HEK293 (cell line): Measurements from ENCODE around the gene CCBE1.
A peak's percentile ranks its signal among the peaks of the same experiment; 100 is the strongest.

Experiments used
- CTCF ChIA-PET: fragments of 350-600 bp; formaldehyde crosslinking; extraction: SDS; loops from one replicate; lab custom pipeline; 2021; ENCODE audit warnings: antibody characterized with exemption; lab: Yijun Ruan, JAX
- POLR2A ChIA-PET: fragments of 300-600 bp; formaldehyde crosslinking; extraction: SDS; loops from one replicate; lab custom pipeline; 2020; ENCODE audit warnings: antibody characterized with exemption, inconsistent platforms; lab: Yijun Ruan, JAX
- H3K27ac ChIP-seq: fragments of 200-500 bp; sonication (Bioruptor generic); 2 replicates; pipeline ENCODE4 v1.5.1; 2014; ENCODE audit warnings: low read depth, low read length, control low read depth, inconsistent platforms; ENCODE audit errors: extremely low read depth
- H3K36me3 ChIP-seq, 2 experiments: fragments of 200-500 bp in 1 of 2; sonication (Bioruptor generic) in 1 of 2; 1 replicate in 1 of 2; 2 replicates in 1 of 2; pipeline ENCODE4 v1.5.1; 2014 to 2017; ENCODE audit warnings: inconsistent platforms in 2 of 2, low read length in 2 of 2; ENCODE audit not compliant: control insufficient read depth in 2 of 2, insufficient read depth in 1 of 2
- H3K4me1 ChIP-seq: fragments of 200-500 bp; sonication (Bioruptor generic); 2 replicates; pipeline ENCODE4 v1.5.1; 2014; ENCODE audit warnings: mild to moderate bottlenecking, low read length, inconsistent platforms; ENCODE audit not compliant: control insufficient read depth, insufficient read depth
- H3K4me3 ChIP-seq: 2 replicates; pipeline ENCODE4 v1.5.1; 2011; ENCODE audit warnings: low read depth, mild to moderate bottlenecking, control low read depth, low read length, moderate library complexity
- H3K9me3 ChIP-seq: fragments of 200-500 bp; sonication (Bioruptor generic); 2 replicates; pipeline ENCODE4 v1.5.1; 2014; ENCODE audit warnings: low read depth, low read length, inconsistent platforms; ENCODE audit not compliant: control insufficient read depth, insufficient read depth
- BCL11A ChIP-seq: fragments of 450-650 bp; formaldehyde crosslinking; IDR thresholded peaks from 2 replicates; pipeline ENCODE4 v1.5.1; 2016; ENCODE audit warnings: low read depth, missing biosample characterization, missing genetic modification characterization
- INSM2 ChIP-seq: fragments of 450-650 bp; formaldehyde crosslinking; IDR thresholded peaks from 2 replicates; pipeline ENCODE4 v1.5.1; 2016; ENCODE audit warnings: missing biosample characterization, missing genetic modification characterization
- OSR2 ChIP-seq: fragments of 450-650 bp; formaldehyde crosslinking; IDR thresholded peaks from 2 replicates; pipeline ENCODE4 v1.5.1; 2016; ENCODE audit warnings: missing biosample characterization, missing genetic modification characterization
- PATZ1 ChIP-seq: fragments of 450-650 bp; formaldehyde crosslinking; IDR thresholded peaks from 2 replicates; pipeline ENCODE4 v1.5.1; 2016; ENCODE audit warnings: missing biosample characterization, missing genetic modification characterization
- PRDM1 ChIP-seq: fragments of 450-650 bp; formaldehyde crosslinking; IDR thresholded peaks from 2 replicates; pipeline ENCODE4; 2016; ENCODE audit warnings: missing biosample characterization, missing genetic modification characterization
- PRDM10 ChIP-seq: fragments of 450-650 bp; formaldehyde crosslinking; IDR thresholded peaks from 2 replicates; pipeline ENCODE4 v1.5.1; 2016; ENCODE audit warnings: missing biosample characterization, missing genetic modification characterization
- SP3 ChIP-seq: fragments of 450-650 bp; formaldehyde crosslinking; IDR thresholded peaks from 2 replicates; pipeline ENCODE4 v1.5.1; 2016; ENCODE audit warnings: missing biosample characterization, missing genetic modification characterization
- TSHZ1 ChIP-seq: fragments of 450-650 bp; formaldehyde crosslinking; IDR thresholded peaks from 2 replicates; pipeline ENCODE4 v1.5.1; 2016; ENCODE audit warnings: missing biosample characterization, missing genetic modification characterization, borderline replicate concordance
- WT1 ChIP-seq: fragments of 450-650 bp; formaldehyde crosslinking; IDR thresholded peaks from 2 replicates; pipeline ENCODE4 v1.5.1; 2016; ENCODE audit warnings: missing biosample characterization, missing genetic modification characterization
- YY1 ChIP-seq: fragments of 450-650 bp; formaldehyde crosslinking; IDR thresholded peaks from 2 replicates; pipeline ENCODE4 v1.5.1; 2018; ENCODE audit warnings: missing biosample characterization, missing genetic modification characterization
- ZBTB48 ChIP-seq: fragments of 450-650 bp; formaldehyde crosslinking; IDR thresholded peaks from 2 replicates; pipeline ENCODE4 v1.5.1; 2016; ENCODE audit warnings: missing biosample characterization, missing genetic modification characterization
- ZNF366 ChIP-seq: fragments of 450-650 bp; formaldehyde crosslinking; conservative IDR thresholded peaks from 2 replicates; pipeline ENCODE4 v1.5.1; 2016; ENCODE audit warnings: missing biosample characterization, missing genetic modification characterization
- ZNF777 ChIP-seq: fragments of 450-650 bp; formaldehyde crosslinking; IDR thresholded peaks from 2 replicates; pipeline ENCODE4 v1.5.1; 2017; ENCODE audit warnings: missing biosample characterization, missing genetic modification characterization, borderline replicate concordance
- ZSCAN5A ChIP-seq: fragments of 450-650 bp; formaldehyde crosslinking; IDR thresholded peaks from 2 replicates; pipeline ENCODE4 v1.5.1; 2016; ENCODE audit warnings: missing biosample characterization, missing genetic modification characterization

CCBE1 gene

GRCh38 chr18:59540780-59541179 is 156.4 kb downstream of the CCBE1 start (continued):
- TF ChIP-seq TSHZ1 (tag by site-specific recombination) (no peak), PATZ1 (no peak), INSM2 (tag by site-specific recombination) (no peak)
- TF ChIP-seq, all 188 proteins: peak for 4

GRCh38 chr18:59540346-59540745 is 156.9 kb downstream of the CCBE1 start:
- H3K4me1 ChIP-seq, result peaks cover 3% of the 10 kb centered on the region; the same call in 1 of the 2 replicates
- H3K36me3 ChIP-seq, result no peaks in the 10 kb centered on the region
- H3K4me3 ChIP-seq, result no peak overlapping the region
- peak; percentile 95 for TF ChIP-seq PRDM10 (tag by site-specific recombination)
- no peak for TF ChIP-seq WT1 (tag by site-specific recombination)
- TF ChIP-seq, all 188 proteins: peak for 1
- CTCF ChIA-PET, result interaction anchor here (0.7 kb wide), 2 partner anchors 134 to 851 kb away, joined by 3 to 4 read pairs; no protein-coding TSS in a partner anchor
- POLR2A ChIA-PET, result no interaction called here
- H3K27ac ChIP-seq, result no peak overlapping the region
- no peaks in the 10 kb centered on the region for H3K9me3 ChIP-seq

GRCh38 chr18:59539108-59539507 is 158.1 kb downstream of the CCBE1 start:
- Histone ChIP-seq H3K4me3 (no peak overlapping the region), H3K9me3 (no peaks in the 10 kb centered on the region), H3K4me1 (peaks cover 3% of the 10 kb centered on the region; the same call in 1 of the 2 replicates), H3K36me3 (no peaks in the 10 kb centered on the region), H3K27ac (no peak overlapping the region)
- ChIA-PET POLR2A (no interaction called here), CTCF (interaction anchor here (0.7 kb wide), 1 partner anchor 79 kb away, joined by 3 read pairs; no protein-coding TSS in a partner anchor)
- TF ChIP-seq ZBTB48 (tag by site-specific recombination) (no peak), ZNF366 (no peak), ZNF777 (tag by site-specific recombination) (no peak), OSR2 (tag by site-specific recombination) (no peak), ZSCAN5A (tag by site-specific recombination) (no peak), BCL11A (tag by site-specific recombination) (no peak), YY1 (no peak), SP3 (tag by site-specific recombination) (no peak), PRDM1 (tag by site-specific recombination) (no peak)
